GM19463 (cell line): ENCODE data around the gene ODAD3.
"Not testable (repeated sequence)": the region's sequence is repeated elsewhere in the genome, so short reads cannot be mapped to it uniquely, and the experiment has no call there.

Experiments used
- ATAC-seq: cut with Tn5 transposase; IDR thresholded peaks from one replicate; pipeline ENCODE4 v1.9.1; 2021; ENCODE audit warnings: mild to moderate bottlenecking, moderate library complexity; ENCODE audit not compliant: unreplicated experiment

The ODAD3 gene

DNA sequence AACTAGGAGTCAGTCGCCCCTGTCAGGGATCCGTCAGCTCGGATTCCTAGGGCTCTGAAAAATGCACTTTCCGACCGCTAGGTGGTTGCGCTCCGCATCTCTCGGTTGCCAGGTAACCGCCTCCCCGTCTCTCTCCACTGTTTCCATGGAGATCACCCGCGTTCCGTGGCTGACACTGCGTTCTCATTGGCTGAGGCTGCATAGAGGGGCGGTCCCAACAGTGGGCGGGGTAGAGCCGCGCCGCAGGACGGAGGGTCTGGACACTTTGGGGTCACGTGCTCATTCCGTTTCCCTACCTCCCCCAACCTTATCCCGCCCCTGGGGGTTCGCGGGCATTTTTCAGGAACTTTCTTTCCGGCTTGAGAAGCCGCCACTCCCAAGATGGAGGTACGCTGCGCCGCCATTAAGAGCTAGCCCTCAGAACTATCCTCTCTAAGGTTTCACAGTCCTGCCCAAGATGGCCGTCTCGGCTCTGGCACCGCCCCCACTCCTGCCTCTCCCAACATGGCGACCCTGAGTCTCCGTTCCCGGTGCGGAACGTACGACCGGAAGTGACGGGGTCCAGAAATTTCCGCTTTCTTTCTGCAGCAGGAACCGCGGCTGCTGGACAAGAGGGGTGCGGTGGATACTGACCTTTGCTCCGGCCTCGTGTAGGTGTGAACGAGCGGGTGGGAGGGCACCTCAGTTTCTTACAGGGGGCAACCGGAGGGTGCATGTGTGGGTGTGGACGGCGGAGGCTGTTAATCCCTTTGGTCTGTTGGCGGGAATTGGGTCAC, at the start of gene ODAD3, which contains the start of gene PRKCSH:
TSS of gene ODAD3 (minus strand) at position 65 of the 776 bp plus-strand sequence. CDS start 105 bp downstream, outside the sequence.
TSS of gene PRKCSH (plus strand) at position 579 of the 776 bp plus-strand sequence. CDS start 483 bp downstream, outside the sequence.
- ATAC-seq, result peak; percentile 90

GRCh38 chr19:11483366-11484111, 48.6 kb upstream of the ODAD3 start:
- no peak for ATAC-seq

GRCh38 chr19:11482384-11483050, 47.6 kb upstream of the ODAD3 start:
- ATAC-seq, result peak; percentile 75

DNA sequence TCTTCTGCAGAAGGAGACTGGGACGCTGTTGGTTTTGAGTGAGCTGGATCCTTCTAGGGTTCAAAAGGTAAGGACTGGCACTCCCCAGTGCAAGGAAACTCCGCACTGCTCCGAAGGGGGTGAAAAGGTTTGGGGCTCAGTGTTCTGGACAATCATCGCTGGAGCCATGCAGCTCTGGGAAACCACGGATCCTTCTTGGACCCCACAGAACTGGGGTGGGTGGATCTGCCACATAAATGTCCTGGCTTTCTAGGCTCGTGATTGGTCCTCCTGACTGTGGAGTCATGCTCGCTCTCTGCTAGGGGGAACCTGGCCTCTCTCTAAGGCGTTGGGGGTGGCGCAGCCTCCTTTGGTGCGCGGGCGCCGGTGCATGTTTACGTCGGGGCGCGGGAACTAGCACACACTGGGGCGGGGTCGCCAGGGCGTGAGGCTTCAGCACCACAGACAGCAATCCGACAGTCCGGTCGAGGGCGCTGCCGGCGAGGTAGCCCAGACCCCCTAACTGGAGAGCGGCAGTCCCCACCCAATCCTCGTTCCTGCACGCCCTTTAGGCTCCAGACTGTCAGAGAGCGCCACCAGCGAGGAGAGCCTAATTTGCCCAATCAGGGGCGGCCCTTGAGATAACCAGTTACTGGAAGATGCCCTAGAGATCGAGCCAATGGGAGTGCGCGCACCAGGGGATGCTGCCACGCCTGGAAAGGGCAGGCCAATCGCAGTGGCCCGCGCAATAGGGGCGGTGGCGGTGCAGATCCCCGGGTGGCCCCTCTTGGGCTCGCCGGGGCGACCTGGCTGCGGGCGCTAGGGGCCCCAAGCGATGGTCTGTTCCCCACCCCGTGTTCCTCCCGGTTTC, 46.8 kb upstream of the ODAD3 start:
- peak; percentile 51 for ATAC-seq

- ATAC-seq, result no peak
Observed at GRCh38 chr19:11480715-11481533, 46.0 kb upstream of the ODAD3 start, which contains the start of gene ELAVL3. Gene ELAVL3 (minus strand): TSS chr19:11481046. CDS start chr19:11480608, 438 bp downstream.

- ATAC-seq, result no peak
Observed at GRCh38 chr19:11479898-11480714, 45.2 kb upstream of the ODAD3 start.

DNA sequence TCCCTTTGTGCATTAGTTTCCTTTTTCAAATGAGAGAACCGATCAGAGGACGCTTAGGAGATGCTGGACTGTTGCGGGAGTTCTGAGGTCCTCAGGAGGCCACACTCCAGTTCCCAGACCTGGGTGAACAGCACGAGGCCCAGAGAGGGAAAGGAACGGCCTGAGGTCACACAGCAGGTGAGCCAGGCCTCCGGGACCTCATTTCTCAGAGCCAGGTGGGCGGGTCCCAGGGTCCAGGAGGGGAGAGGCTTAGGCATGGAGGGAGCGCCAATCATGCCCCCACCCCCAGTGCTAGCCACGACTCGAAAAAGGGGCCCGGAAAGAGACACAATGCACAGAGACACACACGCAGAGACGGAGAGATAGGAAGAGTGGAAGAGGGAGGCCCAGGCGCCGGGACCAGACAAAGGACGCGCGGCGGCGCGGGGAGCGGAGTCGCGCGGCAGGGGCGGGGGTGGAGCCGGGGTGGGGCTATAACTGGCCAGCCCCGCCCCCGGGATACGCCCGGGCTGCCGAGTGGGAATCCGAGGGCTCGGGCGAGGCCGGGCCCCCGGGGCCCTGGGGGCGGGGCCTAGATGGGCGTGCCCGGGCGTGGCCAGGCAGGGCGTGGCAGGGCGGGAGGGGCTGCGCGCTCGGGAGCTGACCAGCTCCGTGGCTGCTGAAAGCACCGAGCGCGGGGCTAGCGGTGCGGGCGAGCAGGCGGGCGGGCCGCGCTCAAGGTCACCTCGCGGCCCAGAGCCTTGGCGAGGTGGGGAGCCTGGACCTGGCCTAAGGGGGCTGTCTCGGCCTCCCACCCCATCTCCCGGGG, 44.4 kb upstream of the ODAD3 start:
- no peak for ATAC-seq

DNA sequence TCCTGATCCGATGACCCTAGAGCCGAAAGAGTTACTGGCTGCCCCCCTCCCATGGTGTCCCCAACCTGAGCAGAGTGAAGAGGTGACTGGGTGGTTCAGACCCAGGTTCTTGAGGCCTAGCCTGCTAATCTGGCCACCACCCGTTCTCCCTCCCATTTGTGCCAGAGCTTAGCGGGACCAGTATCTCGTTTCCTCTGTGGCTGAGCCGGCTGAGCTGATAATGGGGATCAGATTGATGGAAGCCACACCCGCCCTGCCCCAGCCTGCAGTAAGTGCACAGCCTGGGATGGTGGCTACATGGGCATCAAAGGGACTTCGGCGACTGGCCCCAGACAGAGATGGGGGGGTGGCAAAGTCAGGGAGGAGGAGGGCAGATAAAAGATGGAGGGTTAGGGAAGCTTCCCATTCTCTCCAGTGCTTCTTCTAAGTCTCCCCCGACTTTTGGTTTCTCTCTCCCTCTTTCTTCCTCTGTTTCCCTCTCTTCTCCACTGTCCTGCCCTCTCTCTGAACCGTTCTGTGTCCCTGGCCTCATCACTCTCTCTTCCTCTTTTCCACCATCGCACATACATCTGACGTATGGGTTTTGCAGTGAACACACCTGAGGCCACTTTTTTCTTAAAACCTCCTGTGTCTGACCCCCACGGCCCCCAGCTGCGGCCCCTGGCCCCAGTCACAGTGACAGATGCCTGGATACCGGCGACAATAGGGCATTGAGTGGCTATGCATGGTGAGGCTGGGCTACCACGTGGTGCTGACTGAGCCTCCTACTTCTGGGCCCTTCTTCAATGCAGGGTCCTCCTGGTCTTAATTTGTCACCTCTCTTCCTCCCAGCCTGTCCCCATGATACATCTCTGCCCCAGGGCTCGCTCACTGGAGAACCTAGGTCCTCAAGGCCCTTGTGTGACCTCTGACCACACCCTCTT, 43.5 kb upstream of the ODAD3 start:
- no peak for ATAC-seq

DNA sequence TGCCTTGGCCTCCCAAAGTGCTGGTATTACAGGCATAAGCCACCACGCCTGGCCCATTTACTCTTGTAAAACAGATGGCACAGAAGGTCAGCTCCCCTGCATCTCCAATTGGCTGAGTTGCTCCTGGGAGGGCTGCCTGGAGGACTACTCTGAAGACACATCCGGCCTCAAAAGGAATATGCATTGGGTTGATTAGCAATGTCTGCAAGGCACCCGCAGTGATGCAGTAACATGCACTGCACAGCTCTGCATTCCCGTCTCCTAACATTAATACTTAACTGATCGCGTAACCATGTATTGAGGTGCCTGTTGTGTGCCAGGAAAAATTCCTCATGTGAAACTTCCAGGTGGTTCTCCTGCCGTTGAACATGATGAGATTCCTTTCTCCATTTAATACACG, 40.9 kb upstream of the ODAD3 start:
- ATAC-seq, result no peak

DNA sequence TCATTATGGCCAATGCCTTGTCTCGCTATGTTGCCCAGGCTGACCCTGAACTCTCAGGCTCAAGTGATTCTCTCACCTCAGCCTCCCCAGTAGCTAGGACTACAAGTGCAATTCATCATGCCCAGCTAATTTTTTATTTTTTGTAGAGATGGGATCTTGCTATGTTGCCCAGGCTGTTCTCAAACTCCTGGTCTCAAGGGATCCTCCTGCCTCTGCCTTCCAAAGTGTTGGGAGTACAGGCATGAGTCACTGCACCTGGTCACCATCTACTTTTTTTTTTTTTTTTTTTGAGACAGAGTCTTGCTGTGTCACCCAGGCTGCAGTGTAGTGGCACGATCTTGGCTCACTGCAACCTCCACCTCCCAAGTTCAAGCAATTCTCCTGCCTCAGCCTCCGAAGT, 40.4 kb upstream of the ODAD3 start:
- ATAC-seq, result not testable (repeated sequence)

DNA sequence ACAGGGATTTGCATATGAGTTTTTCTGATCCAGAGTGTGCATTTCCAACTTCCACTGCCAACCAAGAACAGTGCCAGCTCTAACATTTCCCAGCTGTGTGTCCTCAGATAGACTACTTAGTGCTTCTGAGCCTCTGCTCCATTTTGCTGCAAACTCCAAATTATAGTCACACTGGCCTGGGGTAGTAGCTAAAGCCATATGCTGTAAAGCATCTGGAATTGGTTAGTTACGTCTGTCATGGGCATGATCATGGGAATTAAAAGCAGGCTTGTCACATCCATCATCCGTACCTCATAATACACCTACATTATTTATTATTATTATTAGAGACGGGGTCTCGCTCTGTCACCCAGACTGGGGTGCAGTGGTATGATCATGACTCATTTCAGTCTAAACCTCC, 38.8 kb upstream of the ODAD3 start:
- no peak for ATAC-seq

DNA sequence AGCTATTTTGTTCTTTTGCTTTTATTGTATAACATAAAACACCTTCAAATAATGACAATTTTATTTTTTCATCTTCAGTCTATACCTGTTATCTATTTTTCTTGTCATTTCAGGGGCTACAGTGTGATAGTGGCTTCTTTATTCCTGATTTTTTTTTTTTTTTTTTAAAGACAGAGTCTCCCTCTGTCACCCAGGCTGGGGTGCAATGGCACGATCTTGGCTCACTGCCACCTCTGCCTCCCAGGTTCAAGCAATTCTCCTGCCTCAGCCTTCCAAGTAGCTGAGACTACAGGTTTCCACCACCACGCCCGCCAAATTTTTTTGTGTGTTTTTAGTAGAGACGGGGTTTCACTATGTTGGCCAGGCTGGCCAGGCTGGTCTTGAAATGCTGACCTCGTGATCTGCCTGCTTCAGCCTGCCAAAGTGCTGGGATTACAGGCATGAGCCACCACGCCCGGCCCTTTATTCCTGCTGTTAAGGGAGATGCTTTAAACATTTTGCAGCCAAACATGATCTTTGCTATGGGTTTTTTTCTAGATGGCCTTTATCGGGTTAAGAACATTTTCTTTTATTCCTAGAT, 33.4 kb upstream of the ODAD3 start:
- not testable (repeated sequence) for ATAC-seq

DNA sequence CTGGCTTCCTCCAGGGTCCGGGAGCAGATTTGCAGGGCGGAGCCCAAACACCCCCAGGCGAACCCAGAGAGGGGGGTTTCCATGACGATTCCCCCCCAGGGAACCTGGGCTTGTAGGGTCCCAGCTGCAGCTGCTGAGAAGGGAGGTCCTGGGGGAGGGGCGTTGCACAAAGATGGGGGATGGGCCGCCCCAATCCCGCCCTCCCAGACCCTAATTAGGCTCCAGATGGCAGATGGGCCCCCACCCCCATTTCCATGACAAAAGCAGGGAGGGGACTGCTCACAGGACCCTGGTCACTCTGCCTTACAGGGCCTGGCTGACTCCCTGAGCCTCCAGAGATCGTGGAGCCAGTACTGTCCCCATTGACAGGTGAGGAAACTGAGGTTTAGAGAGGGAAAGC, 30.7 kb upstream of the ODAD3 start:
- no peak for ATAC-seq

- no peak for ATAC-seq
Observed at GRCh38 chr19:11464333-11465265, 29.7 kb upstream of the ODAD3 start.

GRCh38 chr19:11463391-11463790, 28.5 kb upstream of the ODAD3 start:
- ATAC-seq, result no peak
